ENCODE results near the gene PSMD7.

- TF ChIP-seq POLR2A (IDR thresholded peaks at IDR 0.05) (no peak), CTCF (IDR thresholded peaks at IDR 0.05) (peak; percentile 51 to 69 (median 61)), EP300 (IDR thresholded peaks at IDR 0.05) (no peak)
Observed at GRCh38 chr16:74309789-74310781, 13.5 kb downstream of the PSMD7 start.

Measured in tibial nerve (tissue), 4 donors.